NCI-H1105 (cell line): ENCODE results near the gene TNS3.
A peak's percentile ranks its signal among the peaks of the same experiment; 100 is the strongest.

ENCODE experiments used
- DNase-seq: peaks from one replicate; lab custom pipeline; 2025; lab: John Stamatoyannopoulos, UW

Gene TNS3

DNA sequence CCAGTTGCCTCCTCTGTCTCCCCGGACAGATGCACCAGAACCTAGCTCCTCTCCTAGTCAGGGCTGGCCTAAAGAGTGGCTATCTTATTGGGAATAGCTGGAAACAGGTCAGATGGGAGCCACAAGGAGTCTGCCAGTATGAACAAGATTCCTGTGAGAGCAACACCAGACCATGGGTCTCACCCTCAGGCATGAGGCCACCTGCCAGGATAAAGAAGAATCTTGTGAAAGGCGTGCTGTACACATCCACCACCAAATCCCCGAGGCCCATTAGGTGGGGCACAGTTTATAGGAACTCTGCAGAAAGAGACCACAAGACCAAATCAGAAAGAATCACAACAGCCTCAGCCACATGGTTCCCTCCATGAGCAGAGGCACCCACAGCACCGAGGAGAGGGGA is 325.9 kb downstream of the TNS3 start:
- no peak for DNase-seq

DNA sequence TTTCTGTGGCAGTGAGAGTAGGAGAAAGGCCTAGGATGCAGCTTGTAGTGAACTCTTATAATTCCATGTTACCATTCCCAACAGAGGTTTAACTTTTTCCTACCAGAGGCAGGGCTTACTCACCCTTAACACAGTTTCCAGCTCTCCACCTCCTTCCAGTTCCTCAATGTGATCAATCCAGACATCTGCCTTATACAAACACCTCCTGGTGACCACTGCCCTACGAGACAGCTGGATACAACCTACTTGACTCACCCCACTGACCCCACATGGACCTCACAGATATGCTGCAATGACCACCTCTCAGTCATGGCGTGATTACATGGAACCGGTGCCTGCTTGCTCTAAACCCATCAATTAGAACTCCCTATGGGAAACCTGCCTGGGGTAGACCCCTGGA is 326.5 kb downstream of the TNS3 start:
- DNase-seq = no peak

DNA sequence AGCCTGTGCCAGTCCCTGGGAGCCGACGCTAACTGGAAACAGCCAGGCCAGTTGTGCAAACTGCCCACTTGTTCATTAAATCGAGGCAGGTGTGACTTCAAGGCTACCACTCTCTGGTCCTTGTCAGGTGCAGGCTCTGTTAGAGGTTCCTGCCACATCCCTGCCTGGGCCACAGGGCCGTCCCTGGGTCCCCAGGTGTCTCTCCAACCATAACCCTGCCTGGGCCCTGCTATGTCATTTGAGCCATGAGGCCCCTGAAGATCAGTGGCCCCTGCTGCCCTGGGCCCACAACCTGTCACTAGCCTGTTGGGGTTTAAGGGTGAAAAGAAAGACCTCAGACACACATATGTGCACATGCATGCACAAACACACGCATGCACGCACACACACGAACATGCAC is 326.9 kb downstream of the TNS3 start:
- DNase-seq = no peak

DNA sequence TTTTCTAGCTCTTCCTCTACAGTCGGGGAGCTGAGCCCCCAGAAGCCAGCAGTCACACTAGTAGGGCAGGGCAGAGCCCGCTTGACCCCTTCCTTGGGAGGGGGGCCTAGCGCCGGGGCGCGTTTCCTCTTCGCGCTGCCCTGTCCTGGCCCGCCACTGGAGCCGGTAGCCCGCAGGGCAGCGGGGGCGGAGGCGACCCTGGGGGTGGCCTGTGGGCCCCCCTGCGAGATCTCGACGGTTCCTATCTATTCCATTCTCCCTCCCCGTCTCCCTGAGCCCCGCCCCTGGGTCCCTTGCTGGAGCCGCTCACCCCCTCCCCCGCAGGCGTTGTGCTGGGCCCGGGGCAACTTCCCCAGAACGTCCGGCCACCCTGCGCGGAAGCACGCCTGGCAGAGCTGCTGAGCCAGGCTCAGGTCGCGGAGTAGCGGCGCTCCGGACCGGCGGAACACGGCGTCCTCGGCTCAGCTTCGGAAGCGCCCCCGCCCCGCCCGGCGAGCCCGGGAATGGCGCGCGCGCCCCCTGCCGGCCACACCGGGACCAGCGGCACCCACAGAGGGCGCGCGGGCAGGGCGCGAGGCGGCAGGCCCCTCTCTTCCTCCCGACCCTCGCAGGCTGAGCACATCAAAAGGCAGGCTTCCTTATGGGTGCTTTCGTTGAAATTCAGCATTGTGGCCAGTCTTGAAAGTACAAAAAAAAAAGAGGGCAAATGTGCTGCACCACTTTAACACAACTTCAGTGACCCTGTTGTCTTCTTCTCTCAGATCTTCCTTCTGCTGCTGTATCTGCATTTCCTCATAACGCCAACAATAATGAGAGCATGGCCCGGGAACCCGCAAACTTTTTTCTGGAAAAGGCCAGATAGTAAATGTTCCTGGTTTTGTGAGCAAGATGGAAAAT is 327.6 kb downstream of the TNS3 start:
- peak; percentile 68 for DNase-seq

- peak; percentile 11 for DNase-seq
Observed at GRCh38 chr7:47253650-47254080, 328.2 kb downstream of the TNS3 start.

- no peak for DNase-seq
Observed at GRCh38 chr7:47252675-47253074, 329.2 kb downstream of the TNS3 start.

DNA sequence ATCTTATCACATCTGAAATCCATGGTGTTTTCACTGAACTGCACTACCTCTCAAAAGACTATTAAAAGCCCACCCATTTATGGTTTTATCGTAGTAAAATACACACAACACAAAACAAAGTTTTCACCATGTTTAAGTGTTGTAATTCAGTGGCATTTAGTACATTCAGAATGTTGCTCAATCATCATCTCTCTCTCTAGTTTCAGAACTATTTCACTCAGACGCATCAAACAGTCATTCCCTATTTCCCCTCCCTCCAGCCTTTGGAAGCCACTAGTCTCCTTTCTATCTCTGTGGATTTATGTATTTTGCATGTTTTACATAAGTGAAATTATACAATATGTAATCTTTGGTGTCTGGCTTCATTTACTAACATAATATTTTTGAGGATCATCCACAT is 332.6 kb downstream of the TNS3 start:
- DNase-seq = no peak

DNA sequence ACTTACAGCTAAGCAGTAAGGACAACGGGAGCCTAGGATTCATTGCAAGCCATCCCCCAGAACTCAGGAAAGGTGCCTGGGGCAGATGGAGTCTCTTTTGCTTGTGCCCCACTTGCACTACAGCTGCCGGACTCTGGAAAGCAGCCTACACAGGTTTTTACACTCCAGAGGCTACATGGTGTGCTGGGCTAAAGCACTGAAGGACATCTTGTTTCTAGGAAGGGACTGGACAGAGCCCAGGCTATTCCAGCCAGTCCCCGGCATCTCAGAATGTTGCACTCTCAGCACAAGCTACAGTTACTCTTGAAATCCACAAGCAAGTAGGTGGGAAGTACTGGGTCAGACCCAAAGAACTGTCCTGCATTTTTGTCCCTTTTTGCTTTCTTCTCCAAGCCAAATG is 333.1 kb downstream of the TNS3 start:
- DNase-seq = no peak

GRCh38 chr7:47247132-47247531 is 334.8 kb downstream of the TNS3 start:
- DNase-seq = no peak

DNA sequence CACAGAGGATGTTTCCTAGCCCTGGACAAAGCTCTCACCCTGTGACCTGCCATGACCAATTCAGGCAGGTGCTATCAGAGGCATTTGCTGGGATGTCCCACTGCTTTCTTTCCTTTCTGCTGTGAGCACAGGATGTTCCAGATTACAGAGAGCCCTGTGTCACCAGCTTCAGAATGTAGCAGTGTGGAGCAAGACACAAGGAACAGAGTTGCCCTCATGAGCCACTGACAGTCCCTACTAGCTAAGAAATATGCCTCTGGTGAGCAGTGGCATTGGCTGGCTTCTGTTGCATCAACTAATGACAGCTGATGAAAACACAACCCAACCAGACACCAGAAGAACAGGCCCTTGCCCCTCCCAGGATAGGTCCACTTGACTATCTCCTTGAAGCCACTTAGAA is 337.2 kb downstream of the TNS3 start:
- no peak for DNase-seq

DNA sequence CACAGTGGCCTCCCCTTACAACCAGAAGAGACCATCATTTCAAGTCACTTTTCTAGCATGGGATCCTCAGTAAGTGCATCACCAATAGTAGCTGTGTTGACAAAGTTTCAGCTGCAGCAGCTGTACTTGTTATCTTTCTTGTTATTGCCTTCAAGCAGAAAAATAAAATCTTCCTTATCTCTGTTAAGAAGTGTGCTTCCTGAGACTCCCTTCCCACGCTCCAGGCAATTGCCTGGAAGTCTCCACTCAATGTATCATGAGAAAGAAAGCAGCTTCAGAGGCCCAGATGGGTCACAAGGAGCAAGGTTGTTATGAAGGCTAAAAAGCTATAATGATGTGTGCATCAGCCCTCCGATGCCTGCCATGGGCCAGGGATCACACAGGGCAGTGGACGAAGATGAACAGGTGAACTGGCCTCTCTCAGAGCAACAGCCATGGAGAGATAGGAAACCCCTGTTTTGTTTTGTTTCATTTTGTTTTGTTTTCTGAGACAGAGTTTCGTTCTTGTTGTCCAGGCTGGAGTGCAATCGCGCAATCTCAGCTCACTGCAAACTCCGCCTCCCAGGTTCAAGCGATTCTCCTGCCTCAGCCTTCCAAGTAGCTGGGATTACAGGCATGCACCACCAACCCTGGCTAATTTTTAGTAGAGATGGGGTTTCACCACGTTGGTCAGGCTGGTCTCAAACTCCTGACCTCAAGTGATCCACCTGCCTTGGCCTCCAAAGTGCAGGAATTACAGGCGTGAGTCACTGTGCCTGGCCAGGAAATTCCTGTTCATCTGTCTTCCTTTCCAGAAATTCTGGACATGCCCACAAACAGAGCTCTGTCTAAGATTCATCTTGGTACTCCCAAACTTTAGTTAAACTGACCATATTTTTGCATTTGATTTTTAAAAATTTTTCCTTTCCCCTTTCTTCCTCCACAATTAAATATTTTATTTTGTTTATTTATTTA is 340.5 kb downstream of the TNS3 start:
- no peak for DNase-seq

- DNase-seq = no peak
Observed at GRCh38 chr7:47239931-47240421, 341.9 kb downstream of the TNS3 start.

DNA sequence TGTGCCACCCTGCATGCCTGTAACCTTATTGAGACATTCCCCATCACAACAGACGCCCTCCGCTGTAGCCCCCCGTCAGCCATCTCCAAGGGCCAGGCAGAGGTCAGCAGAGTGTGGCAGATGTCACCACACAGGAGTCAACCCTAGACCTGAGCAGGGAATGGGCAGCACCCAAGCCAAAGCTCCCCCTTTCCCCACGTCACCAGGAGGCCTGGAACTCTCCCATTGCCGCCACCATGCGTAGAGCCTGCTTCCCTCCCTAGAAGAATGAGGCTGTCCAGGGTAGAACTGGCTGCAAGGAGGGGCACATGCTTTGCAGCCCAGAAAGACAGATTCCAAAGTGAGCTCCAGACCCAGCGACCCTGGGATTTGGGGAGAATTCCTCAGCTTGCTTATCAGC is 342.9 kb downstream of the TNS3 start:
- DNase-seq = no peak

GRCh38 chr7:47236480-47237129 is 345.3 kb downstream of the TNS3 start:
- DNase-seq = no peak

DNA sequence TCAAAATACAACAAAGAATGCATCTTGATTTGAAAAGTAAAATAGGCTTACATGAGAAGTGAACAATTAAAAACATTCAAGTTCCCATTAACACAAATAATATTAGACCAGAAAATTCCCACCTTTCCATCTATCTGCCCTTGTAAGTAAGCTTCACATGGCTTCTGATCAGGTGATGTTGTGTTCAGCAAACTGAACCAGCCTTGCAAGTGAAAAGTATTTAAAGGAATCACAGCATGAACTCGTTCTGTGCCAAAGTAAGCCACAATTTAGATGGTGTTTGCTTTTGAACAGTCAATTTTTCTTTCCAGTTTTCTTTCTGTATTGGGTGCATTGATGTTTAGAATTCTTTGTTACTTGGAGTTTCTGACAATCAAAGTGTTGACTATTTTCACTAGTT is 347.9 kb downstream of the TNS3 start:
- DNase-seq = no peak

DNA sequence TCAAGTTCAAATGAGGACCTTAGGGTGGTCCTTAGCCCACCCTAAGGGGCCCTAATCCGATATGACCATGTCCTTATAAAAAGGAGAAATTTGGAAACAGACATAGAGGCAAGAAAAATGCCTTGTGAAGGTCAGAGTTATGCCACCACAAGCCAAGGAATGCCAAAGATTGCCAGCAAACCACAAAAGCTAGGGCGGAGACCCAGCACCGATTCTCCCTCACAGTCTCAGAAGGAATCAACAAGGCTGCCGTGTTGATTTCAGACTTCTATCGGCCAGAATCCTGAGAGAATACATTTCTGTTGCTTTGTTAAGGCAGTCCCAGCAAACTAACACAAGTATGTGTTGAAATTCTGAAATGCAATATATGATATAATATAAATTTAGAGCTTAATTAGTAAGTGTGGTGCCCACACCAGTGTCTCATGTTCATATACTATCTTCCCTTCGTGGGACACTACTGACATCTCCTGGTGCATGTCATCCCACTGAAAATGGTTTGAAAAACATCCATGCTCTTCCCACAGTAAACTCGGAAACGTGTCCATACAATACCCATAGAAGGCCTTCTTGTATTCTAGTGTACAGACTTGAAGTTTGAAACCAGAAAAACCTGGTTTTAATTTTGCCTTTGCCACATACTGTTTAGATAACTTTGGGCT is 349.0 kb downstream of the TNS3 start:
- no peak for DNase-seq

DNA sequence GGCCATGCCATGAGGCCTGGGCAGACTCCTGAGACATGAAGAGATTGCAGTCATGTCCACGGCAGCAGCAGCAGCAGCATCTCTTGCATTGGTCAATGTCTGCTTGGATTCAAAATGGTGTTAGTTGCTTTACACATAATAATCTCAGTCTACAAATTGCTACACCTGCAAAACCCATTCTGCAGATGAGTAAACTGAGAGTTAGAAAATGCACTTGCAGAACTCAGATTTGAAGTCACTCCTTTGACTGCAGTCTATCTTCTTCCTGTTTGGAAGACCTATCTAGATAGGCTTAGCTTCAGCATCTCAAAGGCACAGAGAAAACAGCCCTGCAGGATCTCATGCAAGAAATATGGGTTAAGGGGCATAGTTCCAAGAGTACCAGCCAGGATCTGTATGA is 350.3 kb downstream of the TNS3 start:
- no peak for DNase-seq

DNA sequence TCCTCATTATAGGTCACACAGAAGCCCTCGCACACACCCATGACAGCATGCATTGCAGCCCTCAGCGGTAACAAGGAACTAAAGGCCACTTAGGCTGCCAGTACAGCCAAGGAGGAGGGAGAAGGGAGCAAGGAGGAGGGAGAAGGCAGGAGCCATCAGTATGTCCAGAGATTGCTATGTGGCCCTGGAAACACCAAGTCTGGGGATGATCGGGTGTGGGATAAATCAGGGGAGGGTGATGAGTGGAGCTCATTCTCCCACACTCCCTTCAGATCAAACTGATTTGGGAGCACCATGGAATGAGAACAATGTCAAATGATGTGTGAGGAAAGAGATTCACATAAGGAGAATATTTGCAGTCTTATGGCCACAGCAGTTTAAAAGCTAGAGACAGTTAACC is 350.9 kb downstream of the TNS3 start:
- no peak for DNase-seq

GRCh38 chr7:47228386-47229014 is 353.4 kb downstream of the TNS3 start:
- no peak for DNase-seq

GRCh38 chr7:47227762-47228177 is 354.1 kb downstream of the TNS3 start:
- no peak for DNase-seq

DNA sequence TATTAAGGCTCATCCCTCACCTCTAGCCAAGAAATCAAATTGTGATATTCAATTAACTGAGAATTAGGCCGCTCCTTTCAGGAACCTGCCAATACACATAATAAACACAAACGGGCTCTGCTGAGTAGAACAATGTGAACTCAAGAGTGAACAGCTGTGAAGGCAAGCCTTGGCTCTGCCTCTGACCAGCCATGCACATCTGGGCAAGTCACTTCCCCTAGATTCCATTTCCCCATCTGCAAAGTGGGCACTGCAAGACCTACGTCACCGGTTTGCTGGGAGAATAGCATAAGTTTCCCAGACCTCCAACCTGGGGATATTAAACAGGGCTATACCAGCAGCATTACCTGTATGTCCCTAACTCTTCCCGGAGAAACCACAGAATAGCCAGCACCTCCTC is 355.2 kb downstream of the TNS3 start:
- no peak for DNase-seq
